ENCODE results near the gene SPART. TPM values are rescaled to one million over a fixed set of nuclear protein-coding genes. Genes with fewer than 3 reads are reported as not detected.
A peak's percentile ranks its signal among the peaks of the same experiment; 100 is the strongest.
"Not testable (repeated sequence)": the region's sequence is repeated elsewhere in the genome, so short reads cannot be mapped to it uniquely, and the experiment has no call there.

SPART gene
- polyA plus RNA-seq, 1 donor (not counting 4 experiments of a cell fraction or from before 2014, with no cell fraction given), result 35.5 TPM

- no peaks in the 10 kb centered on the region for H3K9me1 ChIP-seq (ENCODE audit: control insufficient read depth, extremely low read depth, insufficient read depth, low read length)
- H3K27me3 ChIP-seq (ENCODE audit: control insufficient read depth, extremely low read depth, insufficient read depth, low read length), result no peaks in the 10 kb centered on the region
- peaks cover 7% of the 10 kb centered on the region for H3K4me1 ChIP-seq (ENCODE audit: control insufficient read depth, extremely low read depth, insufficient read depth, low read length)
- peak overlapping the region; percentile 53 for H3K27ac ChIP-seq (ENCODE audit: control insufficient read depth, insufficient read depth, low read length)
- TF ChIP-seq EZH2 (IDR thresholded peaks at IDR 0.05; ENCODE audit: low read length), result no peak
- no peak for TF ChIP-seq CTCF (optimal IDR thresholded peaks at IDR 0.05 in 1 of 3, IDR thresholded peaks at IDR 0.05 in 1 of 3, conservative IDR thresholded peaks at IDR 0.05 in 1 of 3; ENCODE audit: extremely low read depth in 1 of 3, insufficient read depth in 2 of 3, low read length in 3 of 3)
- no peaks in the 10 kb centered on the region for H3K9me3 ChIP-seq (ENCODE audit: control insufficient read depth, low read depth, low read length)
- peaks cover 42% of the 10 kb centered on the region for H3K79me2 ChIP-seq (ENCODE audit: control insufficient read depth, insufficient read depth, low read length)
- peaks cover 4 to 16% of the 10 kb centered on the region in 2 experiments for H3K36me3 ChIP-seq (ENCODE audit: control insufficient read depth in 2 of 2, extremely low read depth in 1 of 2, insufficient read depth in 2 of 2, low read length in 2 of 2)
- no peak overlapping the region for H3K9ac ChIP-seq (ENCODE audit: control insufficient read depth, extremely low read depth, insufficient read depth, low read length)
- H2AFZ ChIP-seq (ENCODE audit: control insufficient read depth, low read length), result no peak overlapping the region
- DNase-seq (ENCODE audit: low read depth, low spot score) (no peak), FAIRE-seq (no peak)
- H3K4me3 ChIP-seq (ENCODE audit: control insufficient read depth in 2 of 3, extremely low read depth in 1 of 3, insufficient read depth in 2 of 3, low read depth in 1 of 3, low read length in 3 of 3), result peak overlapping the region in 1 of 3 experiments; percentile 19
- dilution Hi-C loops (cut with MboI; ENCODE audit: extremely low pct_ligation_motif_present, low sequenced_read_pairs), result no loop called here
- H4K20me1 ChIP-seq (ENCODE audit: control insufficient read depth, extremely low read depth, insufficient read depth, low read length), result no peaks in the 10 kb centered on the region
- peak overlapping the region; percentile 66 for H3K4me2 ChIP-seq (ENCODE audit: control insufficient read depth, extremely low read depth, insufficient read depth, low read depth, low read length)
Observed at GRCh38 chr13:36332986-36333385, 13.2 kb downstream of the SPART start.

- H2AFZ ChIP-seq (ENCODE audit: control insufficient read depth, low read length); H3K27ac ChIP-seq (ENCODE audit: control insufficient read depth, insufficient read depth, low read length); dilution Hi-C loops (cut with MboI; ENCODE audit: extremely low pct_ligation_motif_present, low sequenced_read_pairs); H3K27me3 ChIP-seq (ENCODE audit: control insufficient read depth, extremely low read depth, insufficient read depth, low read length); H3K4me2 ChIP-seq (ENCODE audit: control insufficient read depth, extremely low read depth, insufficient read depth, low read depth, low read length); H4K20me1 ChIP-seq (ENCODE audit: control insufficient read depth, extremely low read depth, insufficient read depth, low read length); H3K4me3 ChIP-seq (ENCODE audit: control insufficient read depth in 2 of 3, extremely low read depth in 1 of 3, insufficient read depth in 2 of 3, low read depth in 1 of 3, low read length in 3 of 3); FAIRE-seq; H3K9me3 ChIP-seq (ENCODE audit: control insufficient read depth, low read depth, low read length); H3K9me1 ChIP-seq (ENCODE audit: control insufficient read depth, extremely low read depth, insufficient read depth, low read length); H3K4me1 ChIP-seq (ENCODE audit: control insufficient read depth, extremely low read depth, insufficient read depth, low read length); H3K9ac ChIP-seq (ENCODE audit: control insufficient read depth, extremely low read depth, insufficient read depth, low read length); DNase-seq (ENCODE audit: low read depth, low spot score): not testable (repeated sequence)
- Histone ChIP-seq H3K36me3 (ENCODE audit: control insufficient read depth in 2 of 2, extremely low read depth in 1 of 2, insufficient read depth in 2 of 2, low read length in 2 of 2) (peaks cover 4 to 16% of the 10 kb centered on the region in 2 experiments), H3K79me2 (ENCODE audit: control insufficient read depth, insufficient read depth, low read length) (peaks cover 36% of the 10 kb centered on the region)
Observed at GRCh38 chr13:36332255-36332654, 13.9 kb downstream of the SPART start.

- no peaks in the 10 kb centered on the region for H3K27me3 ChIP-seq (ENCODE audit: control insufficient read depth, extremely low read depth, insufficient read depth, low read length)
- no peak overlapping the region for H3K27ac ChIP-seq (ENCODE audit: control insufficient read depth, insufficient read depth, low read length)
- DNase-seq (ENCODE audit: low read depth, low spot score) (no peak), FAIRE-seq (no peak)
- H3K9me1 ChIP-seq (ENCODE audit: control insufficient read depth, extremely low read depth, insufficient read depth, low read length), result no peaks in the 10 kb centered on the region
- H3K4me1 ChIP-seq (ENCODE audit: control insufficient read depth, extremely low read depth, insufficient read depth, low read length), result peaks cover 7% of the 10 kb centered on the region
- H2AFZ ChIP-seq (ENCODE audit: control insufficient read depth, low read length), result no peak overlapping the region
- no peaks in the 10 kb centered on the region for H4K20me1 ChIP-seq (ENCODE audit: control insufficient read depth, extremely low read depth, insufficient read depth, low read length)
- H3K4me2 ChIP-seq (ENCODE audit: control insufficient read depth, extremely low read depth, insufficient read depth, low read depth, low read length), result no peak overlapping the region
- H3K36me3 ChIP-seq (ENCODE audit: control insufficient read depth in 2 of 2, extremely low read depth in 1 of 2, insufficient read depth in 2 of 2, low read length in 2 of 2), result peaks cover 4 to 16% of the 10 kb centered on the region in 2 experiments
- TF ChIP-seq EZH2 (IDR thresholded peaks at IDR 0.05; ENCODE audit: low read length) (no peak), CTCF (optimal IDR thresholded peaks at IDR 0.05 in 1 of 3, IDR thresholded peaks at IDR 0.05 in 1 of 3, conservative IDR thresholded peaks at IDR 0.05 in 1 of 3; ENCODE audit: extremely low read depth in 1 of 3, insufficient read depth in 2 of 3, low read length in 3 of 3) (no peak)
- dilution Hi-C loops (cut with MboI; ENCODE audit: extremely low pct_ligation_motif_present, low sequenced_read_pairs), result no loop called here
- no peak overlapping the region for H3K4me3 ChIP-seq (ENCODE audit: control insufficient read depth in 2 of 3, extremely low read depth in 1 of 3, insufficient read depth in 2 of 3, low read depth in 1 of 3, low read length in 3 of 3)
- H3K9me3 ChIP-seq (ENCODE audit: control insufficient read depth, low read depth, low read length), result no peaks in the 10 kb centered on the region
- peaks cover 27% of the 10 kb centered on the region for H3K79me2 ChIP-seq (ENCODE audit: control insufficient read depth, insufficient read depth, low read length)
- H3K9ac ChIP-seq (ENCODE audit: control insufficient read depth, extremely low read depth, insufficient read depth, low read length), result no peak overlapping the region
Observed at GRCh38 chr13:36331280-36331679, 14.9 kb downstream of the SPART start.
